GM23338 (cell line): ENCODE measurements around the gene MROH7. TPM values are rescaled to one million over a fixed set of nuclear protein-coding genes. Genes with fewer than 3 reads are reported as not detected.

Experiments
- ATAC-seq: fragments of 200-7000 bp; cut with Tn5 transposase; 3 replicates; pipeline ENCODE4 v1.9.1; 2020
- DNase-seq: peaks from one replicate; pipeline ENCODE4 v3.0.0-alpha.2; 2015; ENCODE audit warnings: low spot score
- H2AFZ ChIP-seq: fragments of 200-600 bp; sonication (generic); 2 replicates; pipeline ENCODE4 v1.8.0; 2016; ENCODE audit warnings: antibody characterized with exemption, mild to moderate bottlenecking, moderate library complexity
- H3F3A ChIP-seq: fragments of 200-600 bp; sonication (generic); replicated peaks from 2 replicates; pipeline ENCODE4 v1.8.0; 2017; ENCODE audit warnings: antibody characterized with exemption, mixed run types, low read depth
- H3K27ac ChIP-seq: fragments of 200-600 bp; sonication (generic); 2 replicates; pipeline ENCODE4 v1.6.1; 2016; ENCODE audit warnings: low read depth
- H3K27me3 ChIP-seq: fragments of 200-600 bp; sonication (generic); 2 replicates; pipeline ENCODE4 v1.8.0; 2016; ENCODE audit warnings: mild to moderate bottlenecking, mixed run types, moderate library complexity; ENCODE audit not compliant: insufficient read depth
- H3K36me3 ChIP-seq: fragments of 200-600 bp; sonication (generic); 2 replicates; pipeline ENCODE4 v1.8.0; 2016; ENCODE audit warnings: mild to moderate bottlenecking; ENCODE audit not compliant: insufficient read depth
- H3K4me1 ChIP-seq: fragments of 200-600 bp; sonication (generic); 2 replicates; pipeline ENCODE4 v1.8.0; 2016; ENCODE audit warnings: mild to moderate bottlenecking, moderate library complexity; ENCODE audit not compliant: insufficient read depth
- H3K4me2 ChIP-seq: fragments of 200-600 bp; sonication (generic); 2 replicates; pipeline ENCODE4 v1.7.1; 2017; ENCODE audit warnings: mixed run types
- H3K4me3 ChIP-seq: fragments of 200-600 bp; sonication (generic); 2 replicates; pipeline ENCODE4 v1.6.1; 2016; ENCODE audit warnings: mixed run types
- H3K79me2 ChIP-seq: fragments of 200-600 bp; sonication (generic); replicated peaks from 2 replicates; pipeline ENCODE4 v1.8.0; 2017; ENCODE audit warnings: mild to moderate bottlenecking; ENCODE audit not compliant: insufficient read depth
- H3K9me2 ChIP-seq: fragments of 200-600 bp; sonication (generic); 2 replicates; pipeline ENCODE4 v1.8.0; 2017; ENCODE audit not compliant: insufficient read depth
- H4K20me1 ChIP-seq: fragments of 200-600 bp; sonication (generic); replicated peaks from 2 replicates; pipeline ENCODE4 v1.8.0; 2017; ENCODE audit warnings: mild to moderate bottlenecking; ENCODE audit not compliant: insufficient read depth
- H3K27ac Mint-ChIP-seq: 2 replicates; pipeline ENCODE4 v1.8.0; 2020; ENCODE audit warnings: inconsistent platforms, mild to moderate bottlenecking, moderate library complexity, mixed read lengths
- H3K27me3 Mint-ChIP-seq: 3 replicates; pipeline ENCODE4 v1.8.0; 2022; ENCODE audit warnings: low read depth, mild to moderate bottlenecking, moderate library complexity, mixed read lengths, inconsistent platforms; ENCODE audit not compliant: insufficient read depth, poor library complexity
- H3K36me3 Mint-ChIP-seq: 3 replicates; pipeline ENCODE4 v1.8.0; 2021; ENCODE audit warnings: low read depth, mild to moderate bottlenecking, inconsistent platforms, moderate library complexity, mixed read lengths
- H3K4me1 Mint-ChIP-seq: 3 replicates; pipeline ENCODE4 v1.8.0; 2020; ENCODE audit warnings: mild to moderate bottlenecking, inconsistent platforms, mixed read lengths
- H3K4me3 Mint-ChIP-seq: 3 replicates; pipeline ENCODE4 v1.8.0; 2021; ENCODE audit warnings: moderate library complexity, mild to moderate bottlenecking, inconsistent platforms, mixed read lengths
- H3K9me3 Mint-ChIP-seq: 3 replicates; pipeline ENCODE4 v1.8.0; 2020; ENCODE audit warnings: moderate library complexity, mild to moderate bottlenecking, inconsistent platforms, mixed read lengths
- CREB1 ChIP-seq: fragments of 250-450 bp; sonication (Bioruptor Pico); IDR thresholded peaks from 2 replicates; pipeline ENCODE4 v1.5.0; 2020; ENCODE audit warnings: low read depth, mild to moderate bottlenecking, moderate library complexity
- JUNB ChIP-seq: IDR thresholded peaks from one replicate; pipeline ENCODE4 v1.6.1; 2016; ENCODE audit warnings: antibody characterized with exemption; ENCODE audit not compliant: unreplicated experiment
- NANOG ChIP-seq: IDR thresholded peaks from 2 replicates; pipeline ENCODE4 v1.6.1; 2016; ENCODE audit warnings: antibody characterized with exemption, borderline replicate concordance
- ZNF114 ChIP-seq: fragments of 250-450 bp; sonication (Bioruptor Pico); IDR thresholded peaks from 2 replicates; pipeline ENCODE4 v1.5.0; 2020; ENCODE audit warnings: mild to moderate bottlenecking, moderate library complexity
- ZNF331 ChIP-seq: fragments of 250-450 bp; sonication (Bioruptor Pico); IDR thresholded peaks from 2 replicates; pipeline ENCODE4 v1.5.0; 2020; ENCODE audit warnings: low read depth, mild to moderate bottlenecking, moderate library complexity
- polyA plus RNA-seq: library from polyadenylated mRNA; unstranded; fragments of >200 nt; fragmentation: Nextera tagmentation; extraction: Ambion mirVana; gene quantifications from 2 replicates; pipeline ENCODE4 v1.2.1, GENCODE V29; 2016
- total RNA-seq: library from RNA; depleted of rRNA; stranded (reverse); fragments of >200 nt; shearing (Covaris generic); gene quantifications from 2 replicates; pipeline ENCODE4 v1.2.3, GENCODE V29; 2014
- TF ChIP-seq, protein P1 (sequence below): fragments of 250-450 bp; sonication (Bioruptor Pico); IDR thresholded peaks from 2 replicates; pipeline ENCODE4 v1.5.0; 2020; ENCODE audit warnings: mild to moderate bottlenecking, moderate library complexity
- TF ChIP-seq, protein P2 (sequence below): IDR thresholded peaks from 2 replicates; pipeline ENCODE4 v1.6.1; 2016; ENCODE audit warnings: antibody characterized with exemption

MROH7 gene
- total and polyA plus RNA-seq, 2 experiments from 2014 or later, result 0.17 TPM; not detected in 1

DNA sequence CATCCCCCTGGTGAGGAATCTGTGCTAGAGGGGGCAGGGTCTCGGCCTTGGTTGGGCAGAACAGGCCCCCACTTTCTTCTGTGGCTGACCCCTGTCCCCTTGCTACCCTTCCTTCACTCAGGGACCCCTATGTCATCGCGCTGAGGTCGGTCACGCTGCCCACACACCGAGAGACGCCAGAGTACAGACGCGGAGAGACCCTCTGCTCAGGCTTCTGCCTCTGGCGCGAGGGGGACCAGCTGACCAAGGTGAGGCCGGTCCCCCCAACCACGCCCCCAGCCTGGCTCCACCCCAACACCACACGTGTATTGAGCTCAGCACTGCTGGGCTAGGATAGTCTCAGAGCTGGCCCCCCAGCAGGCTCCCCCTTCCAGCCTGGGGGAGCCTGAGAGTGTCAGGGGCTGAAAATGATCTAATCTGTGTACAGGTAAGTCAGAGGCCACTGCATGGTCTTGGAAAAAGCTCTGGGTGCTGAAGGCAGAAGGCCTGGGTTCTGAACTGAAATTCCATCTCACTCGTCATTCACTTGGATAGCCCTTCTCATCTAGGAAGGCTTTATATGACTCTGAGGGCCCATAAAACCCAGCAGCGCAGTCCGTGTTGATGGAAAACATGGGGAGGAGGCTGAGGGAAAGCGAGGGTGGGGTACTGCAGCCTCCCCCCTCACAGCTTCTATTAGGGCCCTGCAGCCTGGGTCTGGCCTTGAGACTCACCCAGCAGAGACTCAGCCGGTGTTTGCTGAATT lies 33.6 kb upstream of the MROH7 start (continued):
- TF ChIP-seq, protein P1, sequence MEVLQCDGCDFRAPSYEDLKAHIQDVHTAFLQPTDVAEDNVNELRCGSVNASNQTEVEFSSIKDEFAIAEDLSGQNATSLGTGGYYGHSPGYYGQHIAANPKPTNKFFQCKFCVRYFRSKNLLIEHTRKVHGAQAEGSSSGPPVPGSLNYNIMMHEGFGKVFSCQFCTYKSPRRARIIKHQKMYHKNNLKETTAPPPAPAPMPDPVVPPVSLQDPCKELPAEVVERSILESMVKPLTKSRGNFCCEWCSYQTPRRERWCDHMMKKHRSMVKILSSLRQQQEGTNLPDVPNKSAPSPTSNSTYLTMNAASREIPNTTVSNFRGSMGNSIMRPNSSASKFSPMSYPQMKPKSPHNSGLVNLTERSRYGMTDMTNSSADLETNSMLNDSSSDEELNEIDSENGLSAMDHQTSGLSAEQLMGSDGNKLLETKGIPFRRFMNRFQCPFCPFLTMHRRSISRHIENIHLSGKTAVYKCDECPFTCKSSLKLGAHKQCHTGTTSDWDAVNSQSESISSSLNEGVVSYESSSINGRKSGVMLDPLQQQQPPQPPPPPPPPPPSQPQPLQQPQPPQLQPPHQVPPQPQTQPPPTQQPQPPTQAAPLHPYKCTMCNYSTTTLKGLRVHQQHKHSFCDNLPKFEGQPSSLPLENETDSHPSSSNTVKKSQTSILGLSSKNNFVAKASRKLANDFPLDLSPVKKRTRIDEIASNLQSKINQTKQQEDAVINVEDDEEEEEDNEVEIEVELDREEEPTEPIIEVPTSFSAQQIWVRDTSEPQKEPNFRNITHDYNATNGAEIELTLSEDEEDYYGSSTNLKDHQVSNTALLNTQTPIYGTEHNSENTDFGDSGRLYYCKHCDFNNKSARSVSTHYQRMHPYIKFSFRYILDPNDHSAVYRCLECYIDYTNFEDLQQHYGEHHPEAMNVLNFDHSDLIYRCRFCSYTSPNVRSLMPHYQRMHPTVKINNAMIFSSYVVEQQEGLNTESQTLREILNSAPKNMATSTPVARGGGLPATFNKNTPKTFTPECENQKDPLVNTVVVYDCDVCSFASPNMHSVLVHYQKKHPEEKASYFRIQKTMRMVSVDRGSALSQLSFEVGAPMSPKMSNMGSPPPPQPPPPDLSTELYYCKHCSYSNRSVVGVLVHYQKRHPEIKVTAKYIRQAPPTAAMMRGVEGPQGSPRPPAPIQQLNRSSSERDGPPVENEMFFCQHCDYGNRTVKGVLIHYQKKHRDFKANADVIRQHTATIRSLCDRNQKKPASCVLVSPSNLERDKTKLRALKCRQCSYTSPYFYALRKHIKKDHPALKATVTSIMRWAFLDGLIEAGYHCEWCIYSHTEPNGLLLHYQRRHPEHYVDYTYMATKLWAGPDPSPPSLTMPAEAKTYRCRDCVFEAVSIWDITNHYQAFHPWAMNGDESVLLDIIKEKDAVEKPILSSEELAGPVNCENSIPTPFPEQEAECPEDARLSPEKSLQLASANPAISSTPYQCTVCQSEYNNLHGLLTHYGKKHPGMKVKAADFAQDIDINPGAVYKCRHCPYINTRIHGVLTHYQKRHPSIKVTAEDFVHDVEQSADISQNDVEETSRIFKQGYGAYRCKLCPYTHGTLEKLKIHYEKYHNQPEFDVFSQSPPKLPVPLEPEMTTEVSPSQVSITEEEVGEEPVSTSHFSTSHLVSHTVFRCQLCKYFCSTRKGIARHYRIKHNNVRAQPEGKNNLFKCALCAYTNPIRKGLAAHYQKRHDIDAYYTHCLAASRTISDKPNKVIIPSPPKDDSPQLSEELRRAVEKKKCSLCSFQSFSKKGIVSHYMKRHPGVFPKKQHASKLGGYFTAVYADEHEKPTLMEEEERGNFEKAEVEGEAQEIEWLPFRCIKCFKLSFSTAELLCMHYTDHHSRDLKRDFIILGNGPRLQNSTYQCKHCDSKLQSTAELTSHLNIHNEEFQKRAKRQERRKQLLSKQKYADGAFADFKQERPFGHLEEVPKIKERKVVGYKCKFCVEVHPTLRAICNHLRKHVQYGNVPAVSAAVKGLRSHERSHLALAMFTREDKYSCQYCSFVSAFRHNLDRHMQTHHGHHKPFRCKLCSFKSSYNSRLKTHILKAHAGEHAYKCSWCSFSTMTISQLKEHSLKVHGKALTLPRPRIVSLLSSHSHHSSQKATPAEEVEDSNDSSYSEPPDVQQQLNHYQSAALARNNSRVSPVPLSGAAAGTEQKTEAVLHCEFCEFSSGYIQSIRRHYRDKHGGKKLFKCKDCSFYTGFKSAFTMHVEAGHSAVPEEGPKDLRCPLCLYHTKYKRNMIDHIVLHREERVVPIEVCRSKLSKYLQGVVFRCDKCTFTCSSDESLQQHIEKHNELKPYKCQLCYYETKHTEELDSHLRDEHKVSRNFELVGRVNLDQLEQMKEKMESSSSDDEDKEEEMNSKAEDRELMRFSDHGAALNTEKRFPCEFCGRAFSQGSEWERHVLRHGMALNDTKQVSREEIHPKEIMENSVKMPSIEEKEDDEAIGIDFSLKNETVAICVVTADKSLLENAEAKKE (CRISPR knock-in tag), result no peak
- TF ChIP-seq ZNF114 (CRISPR knock-in tag), result no peak
- TF ChIP-seq, protein P2, sequence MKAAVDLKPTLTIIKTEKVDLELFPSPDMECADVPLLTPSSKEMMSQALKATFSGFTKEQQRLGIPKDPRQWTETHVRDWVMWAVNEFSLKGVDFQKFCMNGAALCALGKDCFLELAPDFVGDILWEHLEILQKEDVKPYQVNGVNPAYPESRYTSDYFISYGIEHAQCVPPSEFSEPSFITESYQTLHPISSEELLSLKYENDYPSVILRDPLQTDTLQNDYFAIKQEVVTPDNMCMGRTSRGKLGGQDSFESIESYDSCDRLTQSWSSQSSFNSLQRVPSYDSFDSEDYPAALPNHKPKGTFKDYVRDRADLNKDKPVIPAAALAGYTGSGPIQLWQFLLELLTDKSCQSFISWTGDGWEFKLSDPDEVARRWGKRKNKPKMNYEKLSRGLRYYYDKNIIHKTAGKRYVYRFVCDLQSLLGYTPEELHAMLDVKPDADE, result no peak

DNA sequence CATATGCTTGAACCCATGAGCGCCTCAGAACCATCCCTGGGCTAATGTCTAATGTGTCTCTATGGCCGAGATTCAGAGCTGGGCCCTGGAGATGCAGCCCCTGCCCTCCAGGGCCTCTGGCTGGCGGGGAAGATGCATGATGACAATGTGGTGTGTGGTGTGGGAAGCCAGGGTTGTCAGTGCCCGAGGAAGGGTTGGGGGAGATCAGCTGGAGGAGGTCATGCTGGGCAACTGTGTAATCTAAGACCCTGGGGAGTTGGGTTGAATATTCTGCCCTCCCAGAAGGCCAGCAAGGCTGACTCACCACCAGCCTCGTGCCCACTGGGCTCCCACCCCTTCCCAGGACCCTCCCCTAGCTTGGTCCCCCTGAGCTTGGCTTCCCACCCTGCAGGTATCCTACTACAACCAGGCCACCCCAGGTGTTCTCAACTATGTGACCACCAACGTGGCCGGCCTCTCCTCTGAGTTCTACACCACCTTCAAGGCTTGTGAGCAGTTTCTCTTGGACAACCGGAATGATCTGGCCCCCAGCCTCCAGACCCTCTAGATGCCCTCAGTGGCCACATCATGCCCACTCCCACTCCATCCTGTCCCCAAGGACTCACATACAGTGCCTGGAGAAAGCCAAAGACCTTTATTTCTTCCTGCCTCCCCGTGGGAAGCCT lies 32.9 kb upstream of the MROH7 start:
- Histone ChIP-seq H3K4me2 (no peak overlapping the region), H3K79me2 (no peaks in the 10 kb centered on the region), H3K4me1 (peaks cover 4% of the 10 kb centered on the region; the same call in 1 of the 2 replicates), H3K9me2 (no peaks in the 10 kb centered on the region), H3K36me3 (no peaks in the 10 kb centered on the region), H3F3A (no peaks in the 10 kb centered on the region), H3K27me3 (no peaks in the 10 kb centered on the region), H4K20me1 (no peaks in the 10 kb centered on the region), H2AFZ (no peak overlapping the region), H3K27ac (no peak overlapping the region), H3K4me3 (no peak overlapping the region)
- peaks cover 30% of the 10 kb centered on the region for H3K4me1 Mint-ChIP-seq
- H3K27ac Mint-ChIP-seq, result no peak overlapping the region
- H3K36me3 Mint-ChIP-seq, result no peaks in the 10 kb centered on the region
- ATAC-seq (no peak), DNase-seq (no peak)
- H3K9me3 Mint-ChIP-seq, result no peaks in the 10 kb centered on the region
- H3K4me3 Mint-ChIP-seq, result no peak overlapping the region
- H3K27me3 Mint-ChIP-seq, result peaks cover 15% of the 10 kb centered on the region
- TF ChIP-seq JUNB, result no peak
- TF ChIP-seq NANOG, result no peak
- TF ChIP-seq CREB1 (CRISPR knock-in tag), result no peak
- no peak for TF ChIP-seq ZNF331
- TF ChIP-seq, protein P1 (CRISPR knock-in tag), result no peak
- no peak for TF ChIP-seq ZNF114 (CRISPR knock-in tag)
